Activated T-cell treated with anti-CD3 and anti-CD28 coated beads, Interleukin-2, amount 50 U/mL, for 48 hours (primary cell): ENCODE measurements around the gene RFC5.
"Not testable (repeated sequence)": the region's sequence is repeated elsewhere in the genome, so short reads cannot be mapped to it uniquely, and the experiment has no call there.

Source experiments
- DNase-seq, 2 experiments: peaks; one replicate each; pipeline ENCODE4 v3.0.0-alpha.2; 2020

Gene RFC5

DNA sequence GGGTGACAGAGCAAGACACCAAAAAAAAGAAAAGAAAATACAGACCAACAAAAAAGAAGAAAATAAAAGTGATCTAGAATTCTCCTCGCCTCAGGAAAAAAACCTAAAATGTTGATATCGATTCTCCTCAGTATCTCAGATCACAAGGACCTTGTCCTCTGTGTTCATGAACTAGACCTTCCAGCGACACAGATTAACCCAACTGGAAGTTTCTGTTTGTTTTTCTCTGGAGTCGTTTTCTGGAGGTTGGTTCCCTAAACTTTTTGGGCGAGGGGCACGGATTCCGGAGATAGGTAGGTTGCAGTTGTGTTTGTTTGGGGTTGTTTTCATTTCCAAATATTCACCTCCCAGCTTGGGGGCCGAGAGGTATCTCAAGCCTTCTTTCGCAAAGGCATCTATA, 559 bp upstream of the RFC5 start:
- DNase-seq: no peak

DNA sequence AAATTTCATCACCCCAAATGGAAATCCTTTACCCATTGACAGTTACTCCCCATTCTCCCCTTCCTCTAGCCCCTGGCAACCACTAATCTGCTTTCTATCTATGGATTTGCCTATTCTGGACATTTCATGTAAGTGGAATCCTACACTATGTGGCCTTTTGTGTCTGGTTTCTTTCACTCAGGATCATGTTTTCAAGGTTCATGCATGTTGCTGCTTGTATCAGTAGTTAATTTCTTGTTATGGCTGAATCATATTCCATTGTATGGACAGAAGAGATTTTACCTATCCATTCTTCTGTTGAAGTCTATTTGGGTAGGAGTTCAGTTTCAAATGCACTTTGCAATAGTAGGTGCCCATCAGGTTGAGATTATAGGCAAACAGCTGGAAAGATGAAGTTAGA, 1.4 kb downstream of the RFC5 start:
- no peak for DNase-seq

GRCh38 chr12:118020036-118020435, 3.5 kb downstream of the RFC5 start:
- no peak for DNase-seq

DNA sequence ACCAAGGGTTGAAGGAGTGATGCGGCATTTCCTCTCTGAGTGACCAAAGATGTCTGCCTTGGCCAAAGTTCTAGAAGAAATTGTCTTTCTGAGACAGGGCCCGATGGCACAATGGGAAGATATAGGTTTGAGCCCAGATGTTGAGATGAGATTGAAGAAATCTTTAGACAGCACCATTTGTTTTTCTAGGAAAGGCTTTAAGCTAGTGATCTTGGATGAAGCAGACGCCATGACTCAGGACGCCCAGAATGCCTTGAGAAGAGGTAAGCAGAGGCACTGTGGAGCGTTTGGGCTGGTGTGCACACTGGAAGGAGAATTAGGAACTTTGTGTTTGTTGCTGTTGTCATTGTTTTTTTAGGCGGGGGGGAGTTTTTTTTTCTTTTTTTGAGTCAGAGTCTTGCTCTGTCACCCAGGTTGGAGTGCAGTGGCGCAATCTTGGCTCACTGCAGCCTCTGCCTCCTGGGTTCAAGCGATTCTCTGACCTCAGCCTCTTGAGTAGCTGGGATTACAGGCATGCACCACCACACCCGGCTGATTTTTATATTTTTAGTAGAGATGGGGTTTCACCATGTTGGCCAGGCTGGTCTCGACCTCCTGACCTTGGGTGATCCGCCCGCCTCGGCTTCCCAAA, 5.7 kb downstream of the RFC5 start:
- not testable (repeated sequence) for DNase-seq

- DNase-seq: no peak
Measured at GRCh38 chr12:118022728-118023109, 6.2 kb downstream of the RFC5 start.

- no peak for DNase-seq
Measured at GRCh38 chr12:118023301-118023860, 6.9 kb downstream of the RFC5 start.

- DNase-seq: no peak
Measured at GRCh38 chr12:118025168-118025567, 8.7 kb downstream of the RFC5 start.

DNA sequence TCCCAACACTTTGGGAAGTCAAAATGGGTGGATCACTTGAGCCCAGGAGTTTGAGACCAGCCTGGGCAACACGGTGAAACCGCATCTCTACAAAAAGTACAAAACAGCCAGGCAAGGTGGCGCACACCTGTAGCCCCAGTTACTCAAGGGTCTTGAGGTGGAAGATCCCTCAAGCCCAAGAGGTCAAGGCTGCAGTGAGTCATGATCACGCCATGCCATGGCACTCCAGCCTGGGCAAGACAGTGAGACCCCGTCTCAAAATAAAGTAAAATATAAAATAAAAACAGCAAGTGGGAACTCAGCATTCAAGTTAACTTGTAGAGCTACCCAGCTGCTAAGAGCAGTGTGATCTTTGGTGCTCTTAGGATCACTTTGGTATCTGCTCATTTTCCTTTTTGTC, 12.7 kb downstream of the RFC5 start:
- DNase-seq: no peak

GRCh38 chr12:118032188-118032587, 15.7 kb downstream of the RFC5 start:
- DNase-seq: no peak

GRCh38 chr12:118033323-118033722, 16.8 kb downstream of the RFC5 start:
- DNase-seq: no peak

- no peak for DNase-seq
Measured at GRCh38 chr12:118033902-118034301, 17.4 kb downstream of the RFC5 start.

DNA sequence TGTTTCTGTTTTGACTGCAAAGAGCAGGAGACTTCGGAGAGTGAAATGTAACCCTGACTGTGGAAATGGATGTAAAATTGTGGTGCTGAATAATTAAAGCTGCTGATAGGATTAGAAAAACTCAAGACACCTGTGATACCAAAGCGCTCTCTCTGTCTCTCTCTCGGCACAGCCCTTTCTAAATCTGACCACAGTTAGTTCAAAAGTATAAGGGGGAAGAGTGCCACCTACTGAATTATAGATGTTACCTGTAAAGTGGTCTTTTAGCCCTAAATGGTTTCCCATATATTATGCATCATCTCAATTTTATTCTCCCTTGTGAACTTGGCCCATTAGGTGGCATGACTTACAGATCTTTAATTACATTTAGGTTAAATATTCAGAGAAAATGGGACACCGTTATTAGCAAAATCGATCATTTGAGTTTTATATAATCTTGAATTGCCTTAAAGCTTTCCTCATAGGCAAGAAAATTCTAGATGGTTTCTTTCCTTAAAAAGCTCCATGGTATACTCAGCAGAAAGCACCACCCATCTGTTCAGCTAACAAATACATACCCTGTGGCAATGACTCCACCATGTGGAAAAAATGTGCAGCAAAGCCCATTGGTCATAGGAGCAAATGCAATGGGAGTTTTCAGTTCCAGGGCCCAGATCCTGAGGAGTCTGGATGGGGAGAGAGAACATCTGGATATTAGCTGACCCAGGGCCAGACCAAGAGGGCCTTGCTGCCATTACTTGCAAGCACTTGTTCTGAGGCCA, 18.1 kb downstream of the RFC5 start:
- DNase-seq: no peak

DNA sequence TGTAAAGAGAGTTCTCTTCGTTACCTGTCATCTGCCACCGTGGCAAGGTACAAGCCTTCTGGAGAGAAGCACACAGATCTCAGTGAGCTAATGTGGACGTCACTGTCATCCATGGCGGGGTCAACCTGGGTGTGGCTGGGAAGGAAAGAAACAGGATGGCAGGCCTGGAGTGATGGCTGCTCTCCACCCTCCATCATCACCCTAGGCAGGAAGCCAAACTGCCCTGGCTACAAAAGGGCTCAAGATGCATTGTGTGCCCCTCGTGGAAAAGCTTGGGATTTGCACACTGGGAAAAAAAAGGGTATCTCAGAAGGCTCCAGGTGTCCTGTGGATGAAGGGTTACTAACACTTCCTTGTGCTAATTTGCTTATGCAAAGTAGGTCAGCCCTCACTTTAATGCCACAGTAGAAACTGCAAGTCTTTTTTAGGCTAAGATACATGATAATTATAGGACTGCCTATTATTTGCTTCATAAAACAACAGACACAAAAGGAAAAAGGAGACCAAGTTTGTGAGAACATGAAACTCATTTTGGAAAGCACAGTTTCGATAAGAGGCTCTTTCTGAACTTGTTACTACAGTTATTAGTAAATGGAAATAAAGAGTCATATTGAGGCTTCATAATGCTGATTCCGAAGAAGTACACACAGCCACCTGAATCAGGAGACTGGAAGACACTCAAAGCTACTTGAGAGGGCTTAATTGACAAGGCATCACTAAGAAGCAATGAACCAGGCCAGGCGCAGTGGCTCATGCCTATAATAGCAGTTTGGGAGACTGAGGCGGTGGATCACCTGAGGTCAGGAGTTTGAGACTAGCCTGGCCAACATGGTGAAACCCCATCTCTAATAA, 18.9 kb downstream of the RFC5 start:
- peak; percentile 65 to 69 for DNase-seq

DNA sequence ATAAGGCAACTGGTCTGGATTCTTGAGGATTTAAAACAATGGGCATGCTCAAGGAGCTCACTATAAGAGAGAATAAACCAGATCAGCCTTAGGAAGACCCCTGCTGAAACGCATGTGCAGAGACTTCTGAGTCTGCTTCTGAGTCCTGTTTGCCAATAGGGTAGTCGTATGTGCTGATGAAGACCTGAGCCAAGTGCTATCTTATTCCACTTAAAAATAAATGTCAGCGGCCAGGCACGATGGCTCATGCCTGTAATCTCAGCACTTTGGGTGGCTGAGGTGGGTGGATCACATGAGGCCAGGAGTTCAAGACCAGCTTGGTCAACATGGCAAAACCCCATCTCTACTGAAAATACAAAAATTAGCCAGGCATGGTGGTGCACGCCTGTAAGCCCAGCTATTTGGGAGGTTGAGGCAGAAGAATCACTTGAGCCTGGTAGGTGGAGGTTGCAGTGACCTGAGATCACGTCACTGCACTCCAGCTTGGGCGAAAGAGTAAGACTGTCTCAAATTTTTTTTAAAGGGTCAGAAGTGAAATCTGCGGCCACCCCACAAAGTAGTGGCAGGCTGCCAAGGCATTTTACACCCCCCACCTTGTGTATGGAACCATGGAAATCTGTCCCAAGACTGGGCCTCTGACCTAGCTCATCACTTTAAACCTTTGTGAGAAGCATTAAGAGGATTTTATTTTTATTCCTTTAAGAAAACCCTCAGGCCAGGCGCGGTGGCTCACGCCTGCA, 20.3 kb downstream of the RFC5 start:
- no peak for DNase-seq

- DNase-seq: no peak
Measured at GRCh38 chr12:118038137-118038536, 21.6 kb downstream of the RFC5 start.

DNA sequence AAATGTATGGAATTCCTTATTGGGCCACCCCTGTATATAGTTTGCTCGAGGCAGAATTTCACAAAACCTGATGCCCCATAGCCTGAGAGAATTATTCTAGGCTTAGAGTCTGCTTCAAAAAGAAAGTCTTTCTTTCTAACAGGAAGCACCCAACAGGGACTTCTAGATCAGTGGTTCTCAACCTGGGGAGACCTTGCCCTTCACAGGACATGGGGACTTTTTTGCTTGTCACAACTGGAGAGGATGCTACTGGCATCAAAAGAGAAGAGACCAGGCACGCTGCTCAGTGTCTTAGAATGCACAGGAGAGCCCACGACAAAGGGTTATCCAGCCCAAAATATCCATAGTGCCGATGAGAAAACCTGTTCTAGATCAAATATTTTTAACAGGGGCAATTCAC, 25.6 kb downstream of the RFC5 start:
- DNase-seq: no peak

DNA sequence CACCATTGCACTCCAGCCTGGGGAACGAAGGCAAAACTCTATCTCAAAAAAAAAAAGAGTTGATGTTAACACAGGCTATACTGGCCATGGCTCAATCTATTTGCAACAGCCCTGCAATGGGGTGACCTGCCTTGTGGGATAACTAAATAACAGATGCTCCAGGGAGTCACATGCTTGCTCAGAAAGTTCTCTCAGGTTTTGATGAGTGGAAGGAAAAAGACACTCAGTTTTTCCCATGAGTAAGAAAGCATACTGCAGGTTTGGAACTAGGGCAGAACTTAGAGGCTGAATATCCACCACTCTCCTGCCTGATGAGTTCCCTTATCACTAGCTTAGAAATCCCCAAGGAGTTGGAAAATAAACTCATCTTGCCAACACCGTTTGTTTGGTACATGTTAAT, 27.6 kb downstream of the RFC5 start:
- peak in 1 of 2 experiments; percentile 48 for DNase-seq

GRCh38 chr12:118044577-118044976, 28.1 kb downstream of the RFC5 start:
- DNase-seq: no peak

- DNase-seq: no peak
Measured at GRCh38 chr12:118046430-118046829, 29.9 kb downstream of the RFC5 start.

GRCh38 chr12:118050972-118051910, 34.7 kb downstream of the RFC5 start:
- no peak for DNase-seq

DNA sequence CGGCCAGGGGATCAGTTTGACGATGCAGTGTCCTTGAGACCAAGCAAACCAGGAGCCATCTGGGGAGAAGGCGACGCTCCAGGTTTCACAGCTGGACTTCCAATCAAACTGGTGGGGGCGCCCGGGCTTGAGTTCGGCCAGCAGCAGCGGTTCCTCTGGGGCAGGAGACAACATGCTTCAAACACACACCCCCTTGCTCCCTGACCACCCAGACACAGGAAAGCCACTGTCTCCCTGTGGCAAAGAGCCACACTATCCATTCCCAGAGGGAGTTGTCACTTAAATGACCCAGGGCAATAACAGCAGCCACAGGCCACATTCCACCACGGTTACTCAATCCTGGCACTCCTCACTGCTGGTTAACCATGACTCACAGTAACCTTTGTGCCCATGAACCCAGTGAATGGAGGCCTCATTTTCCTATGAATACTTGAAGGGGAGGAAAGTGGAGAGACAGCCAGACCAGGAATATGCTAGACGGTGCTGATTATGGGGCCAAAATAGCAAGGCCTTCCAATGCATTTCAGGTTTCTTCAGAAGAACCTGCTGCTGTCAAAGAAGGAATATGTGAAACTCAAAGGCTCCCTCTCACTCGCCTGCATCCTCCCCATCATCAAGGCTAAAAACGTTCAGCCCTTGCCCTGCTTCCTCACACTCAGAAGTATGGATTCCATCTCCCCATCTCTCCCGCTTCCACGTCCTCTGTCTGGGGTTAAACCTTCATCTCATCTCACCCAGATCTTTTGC, 36.0 kb downstream of the RFC5 start:
- DNase-seq: peak; percentile 65 to 73
